Stimulated activated naive CD8-positive, alpha-beta T cell treated with anti-CD3 and anti-CD28 coated beads, Interleukin-15, Interleukin-2, amounts not matched to agents 100 U/mL and 50 U/mL, for 24 hours (primary cell): ENCODE results near the gene PAX9.
A peak's percentile ranks its signal among the peaks of the same experiment; 100 is the strongest.

Experiments used
- ATAC-seq: fragments of 150-1000 bp; cut with Tn5 transposase; one replicate; pipeline ENCODE4 v1.10.0; 2021
- DNase-seq: peaks from one replicate; pipeline ENCODE4 v3.0.0; 2021

Gene PAX9

DNA sequence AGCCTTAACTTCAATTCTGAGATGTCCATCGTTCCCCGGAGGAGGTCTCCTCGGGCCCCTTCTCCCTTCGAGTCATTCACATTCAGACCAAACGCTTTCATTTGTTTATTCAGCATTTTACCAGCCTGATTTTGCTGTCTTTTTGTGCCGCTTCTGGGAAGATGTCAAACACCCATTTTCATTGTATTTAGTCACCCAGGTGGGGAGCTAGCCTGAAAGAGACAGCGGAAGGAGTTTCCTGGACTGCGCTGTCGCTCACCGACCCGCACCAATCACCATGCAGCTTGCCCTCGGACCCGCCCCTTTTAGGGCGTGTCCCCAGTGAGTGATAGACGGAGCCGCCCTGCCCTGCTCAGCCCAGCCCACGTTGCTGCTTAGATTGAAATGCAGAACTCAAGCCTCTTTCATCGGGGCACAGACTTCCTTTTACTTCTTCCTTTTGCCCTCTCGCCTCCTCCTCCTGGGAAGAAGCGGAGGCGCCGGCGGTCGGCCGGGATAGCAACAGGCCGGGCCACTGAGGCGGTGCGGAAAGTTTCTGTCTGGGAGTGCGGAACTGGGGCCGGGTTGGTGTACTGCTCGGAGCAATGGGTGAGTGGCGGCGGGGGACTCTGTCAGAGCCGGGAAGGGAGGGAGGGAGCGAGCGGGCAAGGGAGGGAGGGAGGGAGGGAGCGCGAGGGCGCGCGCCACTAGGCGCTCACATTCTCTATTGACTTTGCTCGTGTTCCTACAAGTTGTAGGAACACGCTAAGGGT is at the start of gene PAX9:
PAX9 (plus strand) TSS at position 355 of the 752 bp plus-strand sequence; CDS start at position 585, 230 bp downstream.
- DNase-seq (peak; percentile 46), ATAC-seq (peak; percentile 58)

DNA sequence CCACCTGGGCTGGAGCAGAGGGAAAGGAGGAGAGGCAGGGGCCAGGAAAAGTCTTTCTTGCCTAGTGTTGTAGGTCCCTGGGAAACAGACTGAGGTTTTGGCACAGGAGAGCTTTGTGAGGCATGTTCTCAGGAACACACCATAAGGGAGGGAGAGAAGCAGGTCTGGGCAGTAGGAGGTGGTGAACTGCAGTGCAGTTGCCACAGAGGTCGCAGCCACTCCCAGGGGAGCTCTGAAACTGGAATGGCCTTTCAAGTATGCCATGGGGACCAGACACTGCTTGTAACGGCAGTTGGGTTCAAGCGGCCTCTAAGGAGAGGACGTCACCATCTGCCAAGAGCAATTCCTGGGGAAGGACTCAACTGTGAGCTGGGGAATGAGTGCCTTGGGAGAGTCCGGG is 43.8 kb upstream of the PAX9 start:
- no peak for ATAC-seq

DNA sequence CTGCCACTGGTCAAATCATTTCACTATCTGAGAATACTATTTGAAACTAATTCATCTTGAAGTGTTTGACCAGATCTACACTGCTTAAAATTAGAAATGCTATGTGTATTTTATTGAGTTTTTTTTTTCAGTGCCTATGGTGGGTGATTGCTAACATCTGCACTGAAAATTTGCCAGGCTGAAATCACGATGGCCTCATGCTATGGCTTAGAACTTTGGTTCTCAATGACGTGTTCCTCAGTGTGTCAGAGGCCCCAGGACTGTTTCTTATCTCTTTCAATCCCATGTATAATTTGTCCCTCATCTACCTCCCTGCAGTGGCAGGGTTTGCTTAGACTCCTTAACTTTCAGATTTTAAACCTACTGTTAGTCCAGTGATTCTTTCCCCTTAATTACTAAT is 43.0 kb upstream of the PAX9 start:
- DNase-seq (no peak), ATAC-seq (no peak)

More for the DNA sequence above, 43.8 kb upstream of the PAX9 start:
- DNase-seq: no peak

DNA sequence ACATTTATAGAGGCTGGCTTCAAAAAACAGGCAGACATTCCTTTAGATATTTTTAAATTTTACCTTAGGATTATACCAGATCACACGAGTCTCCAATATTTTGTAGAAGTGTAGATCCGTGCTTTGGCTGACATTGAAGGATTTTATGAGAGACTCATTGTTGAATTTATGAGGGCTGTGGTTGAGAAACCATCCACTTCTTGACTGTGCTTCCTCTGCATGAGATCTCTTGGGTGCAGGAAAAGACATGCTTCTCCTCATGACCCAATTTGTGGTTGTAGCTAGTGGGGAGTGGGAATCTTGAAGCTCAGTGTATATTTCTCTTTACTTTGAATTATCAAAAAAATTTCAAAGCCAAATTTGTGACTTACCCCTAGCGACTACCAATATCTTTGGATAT is 42.5 kb upstream of the PAX9 start:
- no peak for DNase-seq
- no peak for ATAC-seq

DNA sequence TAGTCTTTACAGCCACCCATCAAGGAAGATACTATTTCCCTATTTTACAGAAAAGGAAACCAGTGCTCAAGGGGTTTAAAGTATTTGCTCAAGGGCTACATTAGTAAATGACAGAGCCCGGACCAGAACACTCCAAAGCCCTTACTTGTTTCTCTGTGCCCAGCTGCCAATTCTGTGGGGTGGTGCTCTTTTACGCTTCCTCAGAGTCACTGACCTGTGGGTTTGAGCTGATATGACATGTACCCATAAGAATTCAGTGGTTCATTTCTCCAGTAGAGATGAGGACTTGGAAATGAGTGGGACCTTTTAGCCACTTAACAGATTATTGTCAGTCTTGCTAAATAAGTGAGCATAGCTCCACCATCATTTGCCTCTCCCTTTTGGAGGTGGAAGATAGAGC is 41.8 kb upstream of the PAX9 start:
- DNase-seq: no peak
- no peak for ATAC-seq

DNA sequence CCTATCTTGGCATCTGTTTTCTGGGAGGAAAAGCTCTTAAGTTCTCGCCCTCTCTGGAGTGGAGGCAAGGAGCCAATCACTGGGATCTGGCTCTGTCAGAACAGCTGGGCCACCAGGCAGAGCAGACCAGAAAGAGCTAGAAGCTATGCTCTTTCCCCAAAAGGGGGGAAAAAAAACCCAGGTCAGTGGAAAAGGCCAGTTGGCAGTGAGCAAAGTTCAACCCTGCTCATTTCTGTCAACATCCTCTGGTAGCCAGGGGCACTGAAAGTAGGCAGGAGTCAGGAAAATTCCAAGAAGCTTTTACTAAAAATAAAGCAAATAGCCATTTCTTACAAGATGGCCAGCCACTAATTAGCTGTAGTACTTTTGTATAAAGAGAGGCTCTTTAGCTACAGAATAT is 36.6 kb upstream of the PAX9 start:
- no peak for DNase-seq
- no peak for ATAC-seq

DNA sequence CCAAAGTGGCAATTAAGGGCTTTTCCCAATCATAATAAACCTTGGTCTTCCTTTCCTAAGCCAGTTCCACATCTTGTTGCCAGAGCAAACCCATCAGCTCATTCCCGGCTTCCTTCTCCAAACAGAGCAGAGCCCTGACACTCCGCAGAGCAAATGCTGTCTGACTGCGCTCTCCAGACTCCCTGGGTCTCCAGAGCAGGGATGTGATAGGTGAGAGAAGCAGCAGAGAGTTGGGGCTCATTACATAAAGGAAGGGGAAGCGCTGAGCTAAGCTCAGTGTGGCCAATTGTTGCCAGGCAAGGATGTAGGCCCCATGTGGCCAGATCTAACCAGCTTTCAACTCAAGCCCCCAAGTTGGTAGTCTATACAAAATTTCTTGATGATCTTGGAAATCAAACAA is 36.2 kb upstream of the PAX9 start:
- no peak for ATAC-seq
- DNase-seq: no peak

DNA sequence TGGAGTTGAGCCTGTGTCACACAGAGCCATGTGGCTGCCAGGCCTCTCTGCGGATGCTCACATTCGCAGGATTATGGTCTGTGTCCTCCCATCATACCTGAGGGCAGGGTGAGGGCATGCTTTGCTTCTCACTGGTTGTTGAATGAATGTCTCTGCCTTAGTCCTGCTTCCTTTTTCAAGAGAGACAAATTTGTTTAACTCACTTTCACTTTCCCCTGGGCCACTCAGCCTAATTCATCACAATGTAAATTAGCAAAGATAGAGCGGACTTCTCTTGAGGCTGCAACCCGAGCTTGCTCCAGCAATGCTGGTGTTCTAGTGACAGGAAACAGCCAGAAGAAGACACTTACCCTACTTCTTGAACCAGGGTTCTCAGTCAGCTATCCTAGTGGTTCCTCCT is 35.5 kb upstream of the PAX9 start:
- ATAC-seq (no peak), DNase-seq (no peak)

DNA sequence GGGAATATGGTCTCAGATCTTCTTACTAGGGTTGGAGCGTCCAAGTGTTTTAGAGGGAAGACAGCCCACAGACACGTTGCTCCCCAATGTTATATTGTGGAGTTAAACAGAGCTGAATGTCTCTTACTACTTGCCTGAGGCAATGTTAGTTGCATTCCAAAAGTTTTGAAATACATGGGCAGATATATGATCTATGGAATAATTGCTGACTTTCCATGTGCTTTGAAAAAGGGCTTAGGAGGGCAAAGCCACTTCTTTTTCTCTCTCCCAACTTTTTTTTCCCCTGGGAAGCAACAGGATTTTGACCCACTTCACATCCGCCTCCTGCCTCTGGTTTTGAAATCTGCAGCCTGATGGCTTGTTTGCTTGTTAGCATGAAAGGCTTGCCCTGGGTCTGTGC is 33.7 kb upstream of the PAX9 start:
- ATAC-seq (no peak), DNase-seq (no peak)

DNA sequence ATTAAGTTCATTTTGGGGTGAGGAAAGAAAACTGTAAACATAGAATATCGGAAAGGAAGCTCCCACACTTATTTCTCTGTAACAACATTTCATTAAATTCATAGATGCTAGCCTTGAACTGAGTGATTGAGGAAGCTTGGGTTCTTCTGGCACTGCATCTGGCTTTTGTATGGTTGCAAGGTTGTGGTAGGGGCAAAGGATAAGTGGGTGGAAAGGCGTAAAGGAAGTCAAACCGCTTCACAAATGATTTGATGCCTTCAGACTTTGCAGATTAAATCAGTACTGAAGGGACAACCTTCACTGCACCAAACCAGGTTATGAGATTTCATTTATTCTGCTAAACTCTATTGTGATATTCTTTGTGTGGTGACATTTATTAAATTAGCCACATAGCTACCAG is 28.1 kb upstream of the PAX9 start:
- ATAC-seq (no peak), DNase-seq (no peak)

DNA sequence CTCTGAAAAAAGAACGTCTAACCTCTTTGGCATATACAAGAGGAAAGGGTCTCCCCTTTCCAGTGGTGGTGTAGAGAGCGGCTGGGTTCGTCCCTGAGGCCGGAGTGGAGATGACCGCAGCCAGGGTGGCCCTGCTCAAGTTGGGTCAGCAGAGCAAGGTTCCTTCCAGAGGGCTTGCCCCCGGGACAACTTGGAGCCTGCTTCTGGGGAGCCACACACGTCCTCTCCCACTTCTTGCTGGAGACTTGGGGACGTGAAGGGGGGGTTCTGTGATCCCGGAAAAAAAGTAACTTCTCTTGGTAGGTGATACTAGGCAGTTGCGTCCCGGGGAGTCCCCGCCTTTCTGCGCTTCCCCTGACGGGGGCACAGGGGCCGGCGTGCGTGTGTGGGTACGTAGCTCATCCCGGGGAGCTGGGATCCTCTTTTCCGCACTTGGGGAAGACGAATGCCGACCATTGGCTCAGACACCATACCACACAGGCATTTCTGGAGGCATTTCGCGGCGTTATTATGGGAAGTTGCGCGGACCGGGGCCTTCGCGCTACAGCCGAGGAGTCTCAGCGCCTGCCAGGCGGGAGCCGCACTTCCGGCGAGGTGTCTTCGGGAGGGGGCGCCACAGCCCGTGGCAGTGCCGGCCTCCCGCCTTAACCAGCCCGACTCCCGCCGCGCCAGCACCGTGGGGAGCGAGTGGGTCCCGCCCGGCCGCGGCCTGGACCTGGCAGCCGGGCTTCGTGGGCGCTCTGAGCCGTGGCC is 14.8 kb upstream of the PAX9 start:
- DNase-seq (no peak), ATAC-seq (no peak)

DNA sequence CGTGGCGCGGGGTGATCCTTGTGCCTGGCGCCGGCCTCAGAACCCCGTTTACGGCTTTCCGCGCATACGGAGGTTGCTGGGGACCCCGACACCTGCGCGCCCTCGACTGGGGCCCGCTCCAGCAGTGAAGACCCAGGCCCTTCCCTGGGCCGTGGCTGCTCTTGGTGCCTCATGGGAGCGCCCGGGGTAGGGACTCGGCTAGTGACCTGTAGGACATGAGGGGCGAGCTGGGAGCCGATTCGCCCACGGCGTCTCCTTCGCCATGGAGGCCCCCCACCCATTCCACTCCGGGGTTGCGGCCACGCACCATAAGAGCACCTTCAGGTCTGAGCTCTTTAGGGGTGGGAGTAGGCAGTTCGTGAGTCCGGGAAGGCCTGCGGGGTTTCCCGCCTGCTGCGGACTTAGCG is 14.2 kb upstream of the PAX9 start:
- no peak for DNase-seq
- ATAC-seq: no peak

DNA sequence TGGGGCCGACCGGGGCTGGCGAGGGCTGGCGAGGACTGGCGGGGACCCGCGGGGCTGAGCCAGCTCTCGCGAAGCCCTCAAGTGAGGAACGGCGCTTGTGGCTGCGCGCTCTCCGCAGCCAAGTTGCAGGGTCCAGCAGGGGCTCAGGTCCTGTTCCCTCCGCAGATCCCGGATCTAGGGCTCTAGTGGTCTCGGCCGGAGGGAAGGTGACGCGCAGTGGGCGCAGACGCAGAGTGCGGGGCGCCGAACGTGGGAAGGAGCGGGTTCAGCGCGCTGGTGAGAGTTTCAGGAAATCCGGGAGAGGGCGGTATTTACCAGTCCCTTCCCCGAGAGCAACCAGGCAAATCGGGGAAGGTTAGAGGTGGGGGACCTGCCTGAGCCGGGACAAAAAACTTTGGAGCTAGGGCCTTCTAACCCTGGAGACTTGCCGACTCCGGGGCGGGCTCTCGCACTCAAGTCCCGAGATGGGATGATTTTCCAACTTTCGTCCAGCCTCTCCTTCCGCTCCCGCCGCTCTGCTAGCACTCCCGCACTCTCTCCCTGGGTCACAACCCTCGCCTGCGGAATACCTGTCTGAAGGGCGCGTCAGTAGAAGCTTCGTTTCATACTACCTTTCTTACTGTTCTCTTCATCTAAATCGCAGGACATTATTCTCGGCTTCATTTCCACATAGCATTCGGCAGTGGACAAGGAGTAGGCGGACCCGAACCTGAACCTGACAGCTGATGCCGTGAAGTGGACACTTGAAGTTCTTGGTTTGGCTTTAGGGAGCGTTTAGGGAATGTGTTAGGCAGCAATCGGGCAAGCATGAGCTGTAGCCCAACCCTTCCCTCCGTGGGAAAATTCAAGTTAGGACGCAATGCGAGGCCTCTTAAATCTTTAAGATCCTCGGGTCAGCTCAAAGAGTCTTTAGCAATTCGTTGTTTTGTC is 13.6 kb upstream of the PAX9 start:
- DNase-seq (no peak), ATAC-seq (peak; percentile 6)

DNA sequence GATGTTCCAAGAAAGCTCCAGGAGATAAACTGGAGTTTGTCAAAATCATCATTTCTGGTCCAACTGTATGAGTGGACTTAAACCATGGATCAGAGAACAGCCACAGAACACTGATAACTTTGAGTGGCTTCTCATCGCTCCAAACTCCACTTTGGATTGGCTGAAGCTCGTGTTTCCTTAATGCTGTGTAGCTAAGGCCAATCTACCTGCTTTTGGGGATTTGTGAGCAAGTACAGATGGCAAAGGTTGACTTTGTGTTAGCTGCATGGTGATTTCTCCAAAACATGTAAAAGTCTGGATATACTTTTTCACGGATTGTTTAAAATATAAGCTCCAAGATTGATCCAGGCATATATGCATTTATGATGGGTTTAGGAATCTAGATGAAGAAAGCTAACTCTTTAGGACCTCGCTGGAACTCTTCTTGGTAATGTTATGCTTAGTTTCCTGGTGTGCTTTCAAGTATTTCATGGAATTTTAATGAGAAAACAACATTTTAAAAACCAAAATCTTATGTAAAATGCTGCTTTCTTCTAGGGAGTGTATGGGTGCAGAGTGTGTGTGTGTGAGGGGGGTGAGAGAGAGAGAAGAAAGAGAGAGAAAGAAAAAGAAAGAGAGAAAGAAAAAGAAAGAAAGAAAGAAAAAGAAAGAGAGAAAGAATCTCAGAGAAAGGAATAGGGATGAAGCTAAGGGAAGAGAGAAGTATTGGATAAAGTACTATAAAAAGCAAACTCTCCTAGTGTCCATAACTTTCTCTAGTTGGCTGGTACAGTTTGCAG is 11.6 kb upstream of the PAX9 start:
- no peak for DNase-seq
- no peak for ATAC-seq

DNA sequence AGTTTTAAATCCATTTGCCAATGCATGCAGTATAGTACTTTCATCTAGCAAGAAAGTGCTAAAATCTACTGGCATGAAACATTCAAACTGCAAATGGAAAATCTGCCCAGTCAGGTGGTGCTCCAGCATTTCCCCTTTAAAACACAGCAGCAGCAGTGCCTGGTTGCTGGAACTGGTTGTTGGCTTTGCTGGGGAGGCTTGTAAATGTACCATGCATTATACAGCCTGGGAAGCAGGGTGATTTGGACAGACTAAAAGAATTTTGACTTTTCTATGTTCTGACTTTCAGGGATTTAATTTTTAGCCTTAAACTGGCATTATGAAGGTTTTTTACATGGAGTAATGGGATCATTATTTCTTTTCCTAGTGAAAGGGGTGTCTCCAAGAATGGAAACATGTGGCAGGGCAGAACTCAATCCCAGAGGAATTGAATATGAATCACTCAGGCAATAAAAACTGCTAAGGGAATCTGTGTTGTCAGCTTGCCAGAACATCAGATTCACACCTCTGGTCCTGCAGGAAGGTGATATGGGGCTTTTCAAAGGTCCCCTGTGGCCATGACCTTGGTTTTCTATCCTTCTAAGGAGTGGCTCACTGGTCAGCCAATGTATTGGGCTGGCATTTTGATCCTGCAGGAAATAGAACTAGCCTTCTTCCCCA is 9.0 kb upstream of the PAX9 start:
- ATAC-seq (no peak), DNase-seq (no peak)

DNA sequence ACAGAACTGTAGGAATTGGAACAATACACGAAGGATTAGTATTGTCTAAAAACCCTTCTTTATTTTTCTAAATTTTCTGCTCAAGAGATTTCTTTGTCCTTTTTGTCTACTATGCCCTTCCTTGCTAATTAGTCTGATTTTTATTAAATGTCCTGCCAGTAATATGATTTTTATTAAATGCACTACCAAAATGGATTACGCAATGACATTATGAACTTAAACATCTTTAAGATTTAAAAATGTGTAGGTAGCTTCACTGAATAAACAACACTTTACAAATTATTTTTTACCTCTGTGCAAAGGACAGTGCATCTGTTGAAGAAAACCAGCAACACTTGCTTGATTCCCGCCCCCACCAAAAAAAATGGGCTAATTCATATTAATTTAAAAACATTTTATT is 8.2 kb upstream of the PAX9 start:
- ATAC-seq (no peak), DNase-seq (no peak)

DNA sequence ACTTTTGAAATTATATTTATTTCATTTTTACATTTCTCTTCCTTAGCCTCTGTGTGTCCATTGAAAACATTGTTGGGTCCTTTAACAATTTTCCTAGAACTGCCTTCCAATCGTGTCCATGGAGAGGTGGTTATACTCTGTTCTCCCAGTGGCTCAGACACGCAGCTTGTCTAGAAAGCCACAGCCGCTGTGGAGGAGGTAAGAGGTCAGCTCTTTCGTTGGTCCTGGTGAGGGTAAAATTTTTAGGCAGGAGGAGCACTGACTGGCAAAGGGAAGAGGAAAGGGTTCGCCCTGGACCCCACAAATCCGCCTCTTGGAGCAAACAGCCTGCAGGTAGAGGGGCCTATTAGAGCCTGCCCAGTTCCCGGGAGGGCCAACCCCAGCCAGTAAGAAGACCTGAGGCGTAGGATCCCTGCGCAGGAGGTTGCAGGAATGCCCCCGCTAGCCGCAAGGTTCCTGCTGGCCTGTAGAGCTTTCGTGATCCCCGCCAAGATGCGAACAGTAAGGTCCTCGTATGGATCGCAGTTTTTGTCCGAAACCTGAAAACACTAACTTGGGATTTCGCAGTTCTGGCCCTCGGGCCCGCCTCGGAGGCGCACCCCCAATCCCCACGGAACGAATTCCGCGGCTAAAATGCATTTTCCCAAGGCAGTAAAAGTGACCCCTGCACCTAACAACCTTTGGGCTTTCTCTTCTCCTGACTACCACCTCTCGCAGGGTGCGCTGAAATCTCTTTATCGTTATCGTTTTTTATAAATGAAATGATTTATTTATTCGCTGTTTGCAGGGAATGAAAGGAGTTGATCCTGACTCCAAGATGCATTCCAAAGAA is 7.5 kb upstream of the PAX9 start:
- DNase-seq (no peak), ATAC-seq (no peak)

DNA sequence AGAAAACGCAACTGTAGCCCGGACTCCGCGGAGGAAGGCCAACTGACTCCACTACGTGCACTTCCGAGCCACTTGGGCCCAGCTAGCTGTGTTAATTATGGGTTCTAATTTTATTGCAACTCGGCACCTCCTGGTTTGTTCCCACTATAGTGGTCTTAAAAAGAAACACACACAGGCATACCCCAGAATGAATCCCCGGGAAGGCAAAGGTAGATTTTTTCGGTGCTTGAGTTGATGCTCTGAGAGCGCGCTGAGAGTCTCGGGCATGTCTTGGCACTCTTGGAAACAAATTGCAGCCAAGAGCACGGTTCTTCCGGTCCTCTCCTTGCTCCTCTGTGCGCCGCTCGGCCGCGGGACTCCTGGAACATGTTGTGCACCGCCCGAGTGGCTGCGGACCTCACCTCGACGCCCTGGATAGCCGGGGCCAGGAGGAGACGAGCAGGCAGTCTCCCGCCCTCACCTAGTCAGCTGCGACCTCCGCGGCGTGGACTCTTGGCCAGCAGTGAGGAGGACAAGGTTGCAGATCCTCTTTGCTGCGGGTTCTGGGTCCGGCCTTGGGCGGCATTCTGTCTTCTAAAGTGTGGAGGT is 6.8 kb upstream of the PAX9 start:
- no peak for DNase-seq
- ATAC-seq: no peak

DNA sequence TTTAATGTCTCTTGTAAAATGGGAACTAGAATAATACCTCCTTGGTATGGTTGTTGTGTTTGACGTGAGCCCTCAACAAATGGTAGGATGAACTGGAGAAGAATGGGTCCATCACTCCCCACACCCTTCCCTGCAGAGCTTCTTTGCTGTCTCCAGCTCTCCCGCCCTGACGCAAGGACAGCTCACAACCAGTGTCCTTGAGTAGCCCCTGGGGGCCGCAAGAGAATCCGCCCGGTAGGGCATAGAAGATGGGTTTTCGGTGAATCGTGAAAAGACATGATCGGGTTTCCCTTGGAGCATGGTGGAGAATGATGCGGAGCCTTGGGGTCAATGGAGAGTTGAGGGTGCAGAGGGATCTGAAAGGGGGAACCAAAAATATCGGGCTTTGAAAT is 6.1 kb upstream of the PAX9 start:
- ATAC-seq (no peak), DNase-seq (no peak)
